Measurements from ENCODE around the gene CXCL9.

GRCh38 chr4:76055421-76055820 lies 48.1 kb upstream of the CXCL9 start:
- TF ChIP-seq CTCF (IDR thresholded peaks at IDR 0.05), result no peak
- TF ChIP-seq POLR2A (IDR thresholded peaks at IDR 0.05), result no peak

All from heart left ventricle (tissue), 13 donors.